SK-N-SH (cell line): ENCODE data around the gene RASGRF2. TPM values are rescaled to one million over a fixed set of nuclear protein-coding genes. Genes with fewer than 3 reads are reported as not detected.

Source experiments
- CTCF ChIA-PET: fragments of 300-600, 350-600 bp; formaldehyde crosslinking; extraction: SDS; loops from one replicate; lab custom pipeline; 2021; lab: Yijun Ruan, JAX
- POLR2A ChIA-PET: fragments of 350-600 bp; sonication (Branson Sonifier 250); formaldehyde crosslinking; extraction: SDS; loops from one replicate; lab custom pipeline; 2020; ENCODE audit warnings: antibody characterized with exemption, inconsistent platforms; lab: Yijun Ruan, JAX
- DNase-seq: peaks from one replicate; pipeline ENCODE4 v3.0.0; 2012
- H2AFZ ChIP-seq: fragments of 200-600 bp; sonication (generic); 2 replicates; pipeline ENCODE4 v1.8.1; 2016; ENCODE audit warnings: antibody characterized with exemption, mild to moderate bottlenecking, low read depth
- H3F3A ChIP-seq: fragments of 200-600 bp; sonication (generic); replicated peaks from 2 replicates; pipeline ENCODE3; 2016; ENCODE audit warnings: antibody characterized with exemption, mild to moderate bottlenecking; ENCODE audit not compliant: insufficient read depth
- H3K27ac ChIP-seq, 2 experiments: fragments of 200-500 bp in 1 of 2; fragments of 200-600 bp in 1 of 2; sonication (Bioruptor generic) in 1 of 2; sonication (generic), shearing (Covaris generic) in 1 of 2; 2 replicates each; pipeline versions ENCODE4 v1.5.1 to v1.6.1; 2014 to 2016; ENCODE audit warnings: low read depth in 2 of 2, inconsistent platforms in 1 of 2, low read length in 1 of 2, mild to moderate bottlenecking in 1 of 2, mixed read lengths in 1 of 2
- H3K27me3 ChIP-seq: fragments of 200-600 bp; sonication (generic), shearing (Covaris generic); 2 replicates; pipeline ENCODE4 v1.6.1; 2016; ENCODE audit warnings: mixed run types; ENCODE audit not compliant: insufficient read depth
- H3K36me3 ChIP-seq, 2 experiments: fragments of 200-500 bp in 1 of 2; fragments of 200-600 bp in 1 of 2; sonication (Bioruptor generic) in 1 of 2; sonication (generic) in 1 of 2; replicated peaks in 1 of 2; 2 replicates each; pipeline versions ENCODE3 to v1.5.1; 2014 to 2016; ENCODE audit warnings: low read length in 1 of 2, mild to moderate bottlenecking in 1 of 2; ENCODE audit not compliant: insufficient read depth in 2 of 2, control insufficient read depth in 1 of 2
- H3K4me1 ChIP-seq, 2 experiments: fragments of 200-500 bp in 1 of 2; fragments of 200-600 bp in 1 of 2; sonication (Bioruptor generic) in 1 of 2; sonication (generic), shearing (Covaris generic) in 1 of 2; 2 replicates each; pipeline versions ENCODE4 v1.5.1 to v1.6.1; 2014 to 2016; ENCODE audit warnings: low read depth in 1 of 2, low read length in 1 of 2, mixed run types in 1 of 2; ENCODE audit not compliant: insufficient read depth in 2 of 2, control insufficient read depth in 1 of 2
- H3K4me2 ChIP-seq: fragments of 200-600 bp; sonication (generic), shearing (Covaris generic); 2 replicates; pipeline ENCODE4 v1.6.1; 2017; ENCODE audit warnings: mixed run types
- H3K4me3 ChIP-seq, 2 experiments: fragments of 200-500 bp in 1 of 2; fragments of 200-600 bp in 1 of 2; sonication (Bioruptor generic) in 1 of 2; sonication (generic), shearing (Covaris generic) in 1 of 2; 2 replicates each; pipeline versions ENCODE4 v1.5.1 to v1.8.1; 2014 to 2016; ENCODE audit warnings: low read depth in 2 of 2, inconsistent platforms in 1 of 2, low read length in 1 of 2, mild to moderate bottlenecking in 1 of 2, mixed read lengths in 1 of 2, moderate library complexity in 1 of 2
- H3K79me2 ChIP-seq: fragments of 200-600 bp; sonication (generic); 2 replicates; pipeline ENCODE4 v1.8.1; 2017; ENCODE audit warnings: mild to moderate bottlenecking; ENCODE audit not compliant: insufficient read depth
- H3K9ac ChIP-seq: fragments of 200-600 bp; sonication (generic); 2 replicates; pipeline ENCODE4 v1.6.1; 2017; ENCODE audit warnings: mixed run types
- H3K9me2 ChIP-seq: fragments of 200-600 bp; sonication (generic); 2 replicates; pipeline ENCODE4 v1.6.1; 2017; ENCODE audit warnings: mixed run types
- H3K9me3 ChIP-seq: fragments of 200-600 bp; sonication (generic); 2 replicates; pipeline ENCODE4 v1.6.1; 2017; ENCODE audit warnings: mixed run types, mild to moderate bottlenecking, moderate library complexity
- H4K20me1 ChIP-seq: fragments of 200-600 bp; sonication (generic); 2 replicates; pipeline ENCODE4 v1.6.1; 2017; ENCODE audit warnings: mild to moderate bottlenecking, mixed run types; ENCODE audit not compliant: insufficient read depth
- CHD2 ChIP-seq: fragments of 150-350 bp; IDR thresholded peaks from 2 replicates; pipeline ENCODE4 v1.6.1; 2018; ENCODE audit warnings: low read length; ENCODE audit not compliant: partially characterized antibody
- ELF1 ChIP-seq: IDR thresholded peaks from 2 replicates; pipeline ENCODE4 v1.4.0; 2012
- EP300 ChIP-seq, 2 experiments: IDR thresholded peaks; 2 replicates each; pipeline versions ENCODE4 v1.4.0 to v1.6.1; 2012; ENCODE audit warnings: borderline replicate concordance in 1 of 2, low read depth in 1 of 2, low read length in 1 of 2
- EZH2phosphoT487 ChIP-seq: fragments of 200-600 bp; sonication (generic); IDR thresholded peaks from 2 replicates; pipeline ENCODE4 v1.6.1; 2017; ENCODE audit warnings: low read depth, mixed run types, mild to moderate bottlenecking, antibody characterized with exemption, moderate library complexity, borderline replicate concordance
- FOXJ3 ChIP-seq: sonication (generic); formaldehyde crosslinking; IDR thresholded peaks from 2 replicates; pipeline ENCODE4 v1.5.1; 2020; ENCODE audit warnings: mild to moderate bottlenecking, missing genetic modification reagents
- FOXM1 ChIP-seq: IDR thresholded peaks from 2 replicates; pipeline ENCODE4 v1.4.0; 2012; ENCODE audit warnings: low read depth, mild to moderate bottlenecking
- GABPA ChIP-seq: IDR thresholded peaks from 2 replicates; pipeline ENCODE4 v1.4.0; 2012; ENCODE audit warnings: low read depth, mild to moderate bottlenecking
- IRF3 ChIP-seq: fragments of 150-350 bp; IDR thresholded peaks from 2 replicates; pipeline ENCODE4 v1.6.1; 2016; ENCODE audit warnings: mild to moderate bottlenecking, low read depth, low read length
- JUND ChIP-seq: IDR thresholded peaks from 2 replicates; pipeline ENCODE4 v1.4.0; 2012
- MAX ChIP-seq: IDR thresholded peaks from 2 replicates; pipeline ENCODE4 v1.4.0; 2012; ENCODE audit warnings: low read depth
- MXI1 ChIP-seq: IDR thresholded peaks from 2 replicates; pipeline ENCODE4 v1.6.1; 2012; ENCODE audit warnings: mild to moderate bottlenecking, low read depth, low read length, improper control_type of control experiment
- NFIC ChIP-seq: IDR thresholded peaks from 2 replicates; pipeline ENCODE4 v1.4.0; 2012; ENCODE audit warnings: borderline replicate concordance
- NRF1 ChIP-seq: IDR thresholded peaks from 2 replicates; pipeline ENCODE4 v1.6.1; 2012; ENCODE audit warnings: low read depth, mild to moderate bottlenecking, low read length
- POLR2AphosphoS5 ChIP-seq: IDR thresholded peaks from 2 replicates; pipeline ENCODE4 v1.6.1; 2012; ENCODE audit warnings: low read depth, low read length
- RAD21 ChIP-seq: IDR thresholded peaks from 2 replicates; pipeline ENCODE4 v1.6.1; 2012; ENCODE audit warnings: mild to moderate bottlenecking, low read length
- RFX5 ChIP-seq: IDR thresholded peaks from 2 replicates; pipeline ENCODE4 v1.6.1; 2012; ENCODE audit warnings: mild to moderate bottlenecking, improper control_type of control experiment, low read length
- RXRA ChIP-seq: IDR thresholded peaks from 2 replicates; pipeline ENCODE4 v1.4.0; 2012; ENCODE audit warnings: low read depth, mild to moderate bottlenecking, borderline replicate concordance
- SIN3A ChIP-seq: IDR thresholded peaks from 2 replicates; pipeline ENCODE4 v1.6.1; 2012; ENCODE audit warnings: low read depth, mild to moderate bottlenecking, low read length, moderate library complexity, borderline replicate concordance
- SMC3 ChIP-seq: IDR thresholded peaks from 2 replicates; pipeline ENCODE4 v1.6.1; 2012; ENCODE audit warnings: low read depth, low read length, improper control_type of control experiment
- TCF12 ChIP-seq: IDR thresholded peaks from 2 replicates; pipeline ENCODE4 v1.4.0; 2012
- TEAD4 ChIP-seq: IDR thresholded peaks from 2 replicates; pipeline ENCODE4 v1.4.0; 2012; ENCODE audit warnings: mild to moderate bottlenecking, borderline replicate concordance; ENCODE audit not compliant: insufficient read depth
- USF1 ChIP-seq: IDR thresholded peaks from 2 replicates; pipeline ENCODE4 v1.4.0; 2012; ENCODE audit warnings: low read depth, borderline replicate concordance
- USF2 ChIP-seq: fragments of 150-350 bp; IDR thresholded peaks from 2 replicates; pipeline ENCODE4 v1.6.1; 2017; ENCODE audit warnings: antibody characterized with exemption, low read length, low read depth, borderline replicate concordance
- ZBTB33 ChIP-seq: IDR thresholded peaks from 2 replicates; pipeline ENCODE4 v1.4.0; 2012; ENCODE audit warnings: low read depth, borderline replicate concordance
- WGBS: methylation state at CpG from one replicate; pipeline ENCODE4 v1.1.6; 2017; ENCODE audit warnings: low lambda C conversion rate; 5-methylcytosine and 5-hydroxymethylcytosine counted together
- polyA plus RNA-seq, 3 experiments: library from polyadenylated mRNA; depleted of rRNA; stranded (reverse); fragments of >200 nt; gene quantifications; 2 replicates each; pipeline ENCODE4 v1.2.3, GENCODE V29; 2012
- TF ChIP-seq, protein P1 (sequence below): fragments of 200-600 bp; sonication (generic); IDR thresholded peaks from 2 replicates; pipeline ENCODE4 v1.6.1; 2017; ENCODE audit warnings: antibody characterized with exemption, mild to moderate bottlenecking, moderate library complexity
- TF ChIP-seq, protein P2 (sequence below): IDR thresholded peaks from 2 replicates; pipeline ENCODE4; 2012

Gene RASGRF2
- polyA plus RNA-seq, 1 of the 3 experiments (the other 2 are of a cell fraction), result under 0.01 TPM

DNA sequence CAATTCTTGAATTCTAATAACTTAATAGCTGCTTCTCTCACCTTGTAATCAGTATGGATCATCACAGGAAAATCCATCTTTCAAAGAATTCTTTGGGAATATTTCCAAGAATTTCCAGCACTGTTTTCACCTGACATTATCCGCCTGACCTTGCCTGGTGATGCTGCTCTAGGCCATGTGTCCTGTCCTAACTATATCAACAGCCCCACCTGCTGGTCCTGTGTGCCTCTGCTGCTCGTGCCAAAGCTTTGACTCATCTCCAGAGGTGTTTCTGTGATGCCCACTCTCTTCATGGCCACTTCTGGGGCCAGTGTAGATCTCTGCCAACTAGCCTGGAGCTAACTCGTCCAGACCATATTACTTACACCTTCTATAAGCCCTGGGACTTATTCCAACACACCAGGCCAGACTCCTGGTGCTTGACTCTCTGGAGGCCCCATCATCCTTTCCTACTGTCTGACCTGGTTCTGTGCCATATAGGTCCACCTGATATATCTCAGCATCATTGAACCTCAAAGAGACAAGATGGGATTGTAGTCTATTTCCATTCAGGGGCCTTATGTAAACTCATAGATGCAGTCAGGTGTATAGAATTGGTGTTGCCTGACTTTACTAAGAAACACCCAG, 205.4 kb downstream of the RASGRF2 start:
- H3F3A ChIP-seq, result no peaks in the 10 kb centered on the region
- no peaks in the 10 kb centered on the region for H3K9me2 ChIP-seq
- WGBS, result 19% methylated on average over 3 of the region's 3 CpGs
- DNase-seq, result peak; percentile 72
- ChIA-PET POLR2A (no interaction called here), CTCF (interaction anchor here (0.5 to 3.1 kb wide), 40 partner anchors 11 to 1074 kb away, joined by 3 to 27 read pairs (median 4); no protein-coding TSS in a partner anchor)
- no peaks in the 10 kb centered on the region for H4K20me1 ChIP-seq
- peaks cover 0 to 13% of the 10 kb centered on the region in 2 experiments; a peak in 1 of 4 replicates for H3K4me1 ChIP-seq
- no peak overlapping the region for H3K4me2 ChIP-seq
- H3K27ac ChIP-seq, result no peak overlapping the region
- H3K9ac ChIP-seq, result no peak overlapping the region
- H3K9me3 ChIP-seq, result no peaks in the 10 kb centered on the region
- H3K36me3 ChIP-seq, result no peaks in the 10 kb centered on the region
- H3K27me3 ChIP-seq, result no peaks in the 10 kb centered on the region
- peak overlapping the region in 1 of 2 experiments; percentile 17; a peak in 1 of 4 replicates for H3K4me3 ChIP-seq
- H2AFZ ChIP-seq, result no peak overlapping the region
- no peaks in the 10 kb centered on the region for H3K79me2 ChIP-seq
- TF ChIP-seq SIN3A (no peak), IRF3 (no peak), MAX (no peak), FOXM1 (no peak), EP300 (IDR thresholded peaks at IDR 0.05; ENCODE audit: borderline replicate concordance in 1 of 2, low read depth in 1 of 2, low read length in 1 of 2) (no peak), MXI1 (peak; percentile 52; the same call in 1 of the 2 replicates), RAD21 (peak; percentile 93), FOXJ3 (CRISPR knock-in tag) (no peak), USF1 (no peak), RXRA (no peak), CHD2 (no peak), SMC3 (peak; percentile 82), ELF1 (no peak), GABPA (no peak), EZH2phosphoT487 (no peak), RFX5 (no peak), TEAD4 (no peak), ZBTB33 (no peak), NFIC (no peak), POLR2AphosphoS5 (no peak), USF2 (no peak), NRF1 (no peak), TCF12 (no peak), JUND (0 out of 2 replicates have a peak, but pooled peaks have one; percentile 16)
- TF ChIP-seq, protein P1, sequence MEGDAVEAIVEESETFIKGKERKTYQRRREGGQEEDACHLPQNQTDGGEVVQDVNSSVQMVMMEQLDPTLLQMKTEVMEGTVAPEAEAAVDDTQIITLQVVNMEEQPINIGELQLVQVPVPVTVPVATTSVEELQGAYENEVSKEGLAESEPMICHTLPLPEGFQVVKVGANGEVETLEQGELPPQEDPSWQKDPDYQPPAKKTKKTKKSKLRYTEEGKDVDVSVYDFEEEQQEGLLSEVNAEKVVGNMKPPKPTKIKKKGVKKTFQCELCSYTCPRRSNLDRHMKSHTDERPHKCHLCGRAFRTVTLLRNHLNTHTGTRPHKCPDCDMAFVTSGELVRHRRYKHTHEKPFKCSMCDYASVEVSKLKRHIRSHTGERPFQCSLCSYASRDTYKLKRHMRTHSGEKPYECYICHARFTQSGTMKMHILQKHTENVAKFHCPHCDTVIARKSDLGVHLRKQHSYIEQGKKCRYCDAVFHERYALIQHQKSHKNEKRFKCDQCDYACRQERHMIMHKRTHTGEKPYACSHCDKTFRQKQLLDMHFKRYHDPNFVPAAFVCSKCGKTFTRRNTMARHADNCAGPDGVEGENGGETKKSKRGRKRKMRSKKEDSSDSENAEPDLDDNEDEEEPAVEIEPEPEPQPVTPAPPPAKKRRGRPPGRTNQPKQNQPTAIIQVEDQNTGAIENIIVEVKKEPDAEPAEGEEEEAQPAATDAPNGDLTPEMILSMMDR, result peak; percentile 65
- TF ChIP-seq, protein P2, sequence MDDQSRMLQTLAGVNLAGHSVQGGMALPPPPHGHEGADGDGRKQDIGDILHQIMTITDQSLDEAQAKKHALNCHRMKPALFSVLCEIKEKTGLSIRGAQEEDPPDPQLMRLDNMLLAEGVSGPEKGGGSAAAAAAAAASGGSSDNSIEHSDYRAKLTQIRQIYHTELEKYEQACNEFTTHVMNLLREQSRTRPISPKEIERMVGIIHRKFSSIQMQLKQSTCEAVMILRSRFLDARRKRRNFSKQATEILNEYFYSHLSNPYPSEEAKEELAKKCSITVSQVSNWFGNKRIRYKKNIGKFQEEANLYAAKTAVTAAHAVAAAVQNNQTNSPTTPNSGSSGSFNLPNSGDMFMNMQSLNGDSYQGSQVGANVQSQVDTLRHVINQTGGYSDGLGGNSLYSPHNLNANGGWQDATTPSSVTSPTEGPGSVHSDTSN, result no peak
